Measurements from ENCODE around the gene MRPS11.

DNA sequence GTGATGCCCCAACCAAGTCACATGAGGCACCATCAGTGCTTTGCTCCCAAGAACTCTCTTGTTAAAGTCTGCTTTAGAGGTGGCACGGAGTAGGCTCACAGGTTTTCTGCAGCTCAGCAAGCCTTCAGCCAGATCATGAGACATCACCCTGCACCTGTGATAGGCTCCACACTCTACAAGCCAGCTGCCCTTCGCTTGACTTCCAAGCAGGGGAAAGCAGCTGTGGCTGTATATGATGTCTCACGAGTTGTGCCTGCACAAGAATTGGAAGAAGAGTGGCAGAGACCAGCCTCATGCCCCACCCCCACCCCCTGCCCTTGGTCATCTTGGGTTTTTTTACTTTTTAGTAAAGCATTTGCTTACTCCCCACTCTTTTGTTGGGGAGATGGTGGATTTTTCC is 22.5 kb downstream of the MRPS11 start:
- TF ChIP-seq EZH2 (IDR thresholded peaks at IDR 0.05; ENCODE audit: borderline replicate concordance, low read depth, low read length, severe bottlenecking) = no peak
- TF ChIP-seq, protein P1, sequence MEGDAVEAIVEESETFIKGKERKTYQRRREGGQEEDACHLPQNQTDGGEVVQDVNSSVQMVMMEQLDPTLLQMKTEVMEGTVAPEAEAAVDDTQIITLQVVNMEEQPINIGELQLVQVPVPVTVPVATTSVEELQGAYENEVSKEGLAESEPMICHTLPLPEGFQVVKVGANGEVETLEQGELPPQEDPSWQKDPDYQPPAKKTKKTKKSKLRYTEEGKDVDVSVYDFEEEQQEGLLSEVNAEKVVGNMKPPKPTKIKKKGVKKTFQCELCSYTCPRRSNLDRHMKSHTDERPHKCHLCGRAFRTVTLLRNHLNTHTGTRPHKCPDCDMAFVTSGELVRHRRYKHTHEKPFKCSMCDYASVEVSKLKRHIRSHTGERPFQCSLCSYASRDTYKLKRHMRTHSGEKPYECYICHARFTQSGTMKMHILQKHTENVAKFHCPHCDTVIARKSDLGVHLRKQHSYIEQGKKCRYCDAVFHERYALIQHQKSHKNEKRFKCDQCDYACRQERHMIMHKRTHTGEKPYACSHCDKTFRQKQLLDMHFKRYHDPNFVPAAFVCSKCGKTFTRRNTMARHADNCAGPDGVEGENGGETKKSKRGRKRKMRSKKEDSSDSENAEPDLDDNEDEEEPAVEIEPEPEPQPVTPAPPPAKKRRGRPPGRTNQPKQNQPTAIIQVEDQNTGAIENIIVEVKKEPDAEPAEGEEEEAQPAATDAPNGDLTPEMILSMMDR (IDR thresholded peaks at IDR 0.05; ENCODE audit: borderline replicate concordance, extremely low read depth, low read length, poor library complexity, severe bottlenecking) = no peak

Measured in DND-41 (cell line).